ENCODE results near the gene GSDME.

- TF ChIP-seq, protein P1, sequence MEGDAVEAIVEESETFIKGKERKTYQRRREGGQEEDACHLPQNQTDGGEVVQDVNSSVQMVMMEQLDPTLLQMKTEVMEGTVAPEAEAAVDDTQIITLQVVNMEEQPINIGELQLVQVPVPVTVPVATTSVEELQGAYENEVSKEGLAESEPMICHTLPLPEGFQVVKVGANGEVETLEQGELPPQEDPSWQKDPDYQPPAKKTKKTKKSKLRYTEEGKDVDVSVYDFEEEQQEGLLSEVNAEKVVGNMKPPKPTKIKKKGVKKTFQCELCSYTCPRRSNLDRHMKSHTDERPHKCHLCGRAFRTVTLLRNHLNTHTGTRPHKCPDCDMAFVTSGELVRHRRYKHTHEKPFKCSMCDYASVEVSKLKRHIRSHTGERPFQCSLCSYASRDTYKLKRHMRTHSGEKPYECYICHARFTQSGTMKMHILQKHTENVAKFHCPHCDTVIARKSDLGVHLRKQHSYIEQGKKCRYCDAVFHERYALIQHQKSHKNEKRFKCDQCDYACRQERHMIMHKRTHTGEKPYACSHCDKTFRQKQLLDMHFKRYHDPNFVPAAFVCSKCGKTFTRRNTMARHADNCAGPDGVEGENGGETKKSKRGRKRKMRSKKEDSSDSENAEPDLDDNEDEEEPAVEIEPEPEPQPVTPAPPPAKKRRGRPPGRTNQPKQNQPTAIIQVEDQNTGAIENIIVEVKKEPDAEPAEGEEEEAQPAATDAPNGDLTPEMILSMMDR (IDR thresholded peaks at IDR 0.05) = no peak
- TF ChIP-seq POLR2AphosphoS5 (IDR thresholded peaks at IDR 0.05) (no peak), POLR2A (IDR thresholded peaks at IDR 0.05) (no peak), EP300 (IDR thresholded peaks at IDR 0.05) (no peak)
These were observed 44.0 kb downstream of the GSDME start for GRCh38 chr7:24713039-24713793.
